Measurements from ENCODE around the gene CLCNKB.

Gene CLCNKB

DNA sequence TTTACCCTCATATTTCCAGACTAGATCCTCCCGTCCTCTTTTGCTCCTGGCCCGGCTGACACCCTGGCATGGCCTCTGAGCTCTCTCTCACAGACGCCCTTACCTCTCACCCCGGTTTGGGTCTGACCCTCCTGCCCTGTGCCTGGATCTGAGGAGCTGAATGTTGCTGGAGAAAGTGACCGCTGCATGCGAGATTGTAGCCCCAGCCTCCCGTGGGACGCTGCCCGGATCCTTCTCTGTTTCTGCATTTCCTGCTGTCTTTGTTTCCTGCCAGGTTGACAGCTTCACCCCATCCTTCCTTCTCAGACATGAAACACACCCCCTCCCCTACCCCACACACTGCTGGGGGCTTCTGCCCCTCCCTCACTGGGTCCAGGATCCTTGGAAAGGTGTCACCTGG, 20.3 kb downstream of the CLCNKB start:
- ATAC-seq = no peak
- TF ChIP-seq TOX (CRISPR knock-in tag; IDR thresholded peaks at IDR 0.05; ENCODE audit: borderline replicate concordance) = no peak
- TF ChIP-seq ZFP30 (CRISPR knock-in tag; IDR thresholded peaks at IDR 0.05) = no peak
- TF ChIP-seq, protein P1, sequence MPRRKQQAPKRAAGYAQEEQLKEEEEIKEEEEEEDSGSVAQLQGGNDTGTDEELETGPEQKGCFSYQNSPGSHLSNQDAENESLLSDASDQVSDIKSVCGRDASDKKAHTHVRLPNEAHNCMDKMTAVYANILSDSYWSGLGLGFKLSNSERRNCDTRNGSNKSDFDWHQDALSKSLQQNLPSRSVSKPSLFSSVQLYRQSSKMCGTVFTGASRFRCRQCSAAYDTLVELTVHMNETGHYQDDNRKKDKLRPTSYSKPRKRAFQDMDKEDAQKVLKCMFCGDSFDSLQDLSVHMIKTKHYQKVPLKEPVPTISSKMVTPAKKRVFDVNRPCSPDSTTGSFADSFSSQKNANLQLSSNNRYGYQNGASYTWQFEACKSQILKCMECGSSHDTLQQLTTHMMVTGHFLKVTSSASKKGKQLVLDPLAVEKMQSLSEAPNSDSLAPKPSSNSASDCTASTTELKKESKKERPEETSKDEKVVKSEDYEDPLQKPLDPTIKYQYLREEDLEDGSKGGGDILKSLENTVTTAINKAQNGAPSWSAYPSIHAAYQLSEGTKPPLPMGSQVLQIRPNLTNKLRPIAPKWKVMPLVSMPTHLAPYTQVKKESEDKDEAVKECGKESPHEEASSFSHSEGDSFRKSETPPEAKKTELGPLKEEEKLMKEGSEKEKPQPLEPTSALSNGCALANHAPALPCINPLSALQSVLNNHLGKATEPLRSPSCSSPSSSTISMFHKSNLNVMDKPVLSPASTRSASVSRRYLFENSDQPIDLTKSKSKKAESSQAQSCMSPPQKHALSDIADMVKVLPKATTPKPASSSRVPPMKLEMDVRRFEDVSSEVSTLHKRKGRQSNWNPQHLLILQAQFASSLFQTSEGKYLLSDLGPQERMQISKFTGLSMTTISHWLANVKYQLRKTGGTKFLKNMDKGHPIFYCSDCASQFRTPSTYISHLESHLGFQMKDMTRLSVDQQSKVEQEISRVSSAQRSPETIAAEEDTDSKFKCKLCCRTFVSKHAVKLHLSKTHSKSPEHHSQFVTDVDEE (CRISPR knock-in tag; IDR thresholded peaks at IDR 0.05) = no peak
- no peak for TF ChIP-seq TCF4 (CRISPR knock-in tag; IDR thresholded peaks at IDR 0.05; ENCODE audit: borderline replicate concordance)
- TF ChIP-seq, protein P2, sequence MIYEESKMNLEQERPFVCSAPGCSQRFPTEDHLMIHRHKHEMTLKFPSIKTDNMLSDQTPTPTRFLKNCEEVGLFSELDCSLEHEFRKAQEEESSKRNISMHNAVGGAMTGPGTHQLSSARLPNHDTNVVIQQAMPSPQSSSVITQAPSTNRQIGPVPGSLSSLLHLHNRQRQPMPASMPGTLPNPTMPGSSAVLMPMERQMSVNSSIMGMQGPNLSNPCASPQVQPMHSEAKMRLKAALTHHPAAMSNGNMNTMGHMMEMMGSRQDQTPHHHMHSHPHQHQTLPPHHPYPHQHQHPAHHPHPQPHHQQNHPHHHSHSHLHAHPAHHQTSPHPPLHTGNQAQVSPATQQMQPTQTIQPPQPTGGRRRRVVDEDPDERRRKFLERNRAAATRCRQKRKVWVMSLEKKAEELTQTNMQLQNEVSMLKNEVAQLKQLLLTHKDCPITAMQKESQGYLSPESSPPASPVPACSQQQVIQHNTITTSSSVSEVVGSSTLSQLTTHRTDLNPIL (CRISPR knock-in tag; IDR thresholded peaks at IDR 0.05; ENCODE audit: low read depth) = no peak
- TF ChIP-seq CSDC2 (CRISPR knock-in tag; IDR thresholded peaks at IDR 0.05) = no peak
- no peak for TF ChIP-seq SNAI2 (CRISPR knock-in tag; IDR thresholded peaks at IDR 0.05)
- TF ChIP-seq ZFP3 (CRISPR knock-in tag; IDR thresholded peaks at IDR 0.05) = no peak
- TF ChIP-seq BACH2 (CRISPR knock-in tag; IDR thresholded peaks at IDR 0.05; ENCODE audit: borderline replicate concordance) = no peak
- TF ChIP-seq PATZ1 (CRISPR knock-in tag; IDR thresholded peaks at IDR 0.05; ENCODE audit: borderline replicate concordance) = no peak
- TF ChIP-seq ISL1 (CRISPR knock-in tag; IDR thresholded peaks at IDR 0.05) = no peak
- TF ChIP-seq RARB (CRISPR knock-in tag; IDR thresholded peaks at IDR 0.05) = no peak
- no peak for TF ChIP-seq ARNTL (CRISPR knock-in tag; IDR thresholded peaks at IDR 0.05; ENCODE audit: borderline replicate concordance, low read depth)
- no peak for TF ChIP-seq ZC3H10 (CRISPR knock-in tag; IDR thresholded peaks at IDR 0.05)

- no peak for ATAC-seq
- no peak for TF ChIP-seq RARB (CRISPR knock-in tag; IDR thresholded peaks at IDR 0.05)
Measured at GRCh38 chr1:16064536-16065268, 21.1 kb downstream of the CLCNKB start.

DNA sequence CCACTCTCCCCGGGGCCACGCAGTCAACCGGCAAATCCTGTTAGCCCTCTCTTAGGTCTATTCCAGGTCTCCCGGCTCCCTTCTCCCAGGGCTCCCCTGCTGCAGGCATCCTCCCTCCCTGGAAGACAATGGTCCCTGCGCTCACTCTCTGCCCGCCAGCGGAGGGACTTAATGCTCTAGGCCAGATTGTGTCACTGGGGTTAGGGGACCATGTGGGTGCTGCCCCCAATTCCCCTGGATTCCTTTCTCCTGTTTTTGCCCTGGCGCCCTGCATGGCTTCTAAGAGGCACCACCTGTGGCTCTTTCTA, 21.6 kb downstream of the CLCNKB start:
- ATAC-seq = no peak
- TF ChIP-seq ARNTL (CRISPR knock-in tag; IDR thresholded peaks at IDR 0.05; ENCODE audit: borderline replicate concordance, low read depth) (no peak), GLIS3 (CRISPR knock-in tag; IDR thresholded peaks at IDR 0.05) (no peak)

- no peak for ATAC-seq
- TF ChIP-seq GLIS3 (CRISPR knock-in tag; IDR thresholded peaks at IDR 0.05) = no peak
- TF ChIP-seq OSR1 (CRISPR knock-in tag; IDR thresholded peaks at IDR 0.05) = no peak
- no peak for TF ChIP-seq TOX (CRISPR knock-in tag; IDR thresholded peaks at IDR 0.05; ENCODE audit: borderline replicate concordance)
- TF ChIP-seq ZFP3 (CRISPR knock-in tag; IDR thresholded peaks at IDR 0.05) = no peak
- no peak for TF ChIP-seq ISL1 (CRISPR knock-in tag; IDR thresholded peaks at IDR 0.05)
- TF ChIP-seq PPARA (CRISPR knock-in tag; IDR thresholded peaks at IDR 0.05; ENCODE audit: borderline replicate concordance) = no peak
- TF ChIP-seq ZNF70 (CRISPR knock-in tag; IDR thresholded peaks at IDR 0.05) = no peak
- no peak for TF ChIP-seq ARNTL (CRISPR knock-in tag; IDR thresholded peaks at IDR 0.05; ENCODE audit: borderline replicate concordance, low read depth)
- no peak for TF ChIP-seq ZNF565 (CRISPR knock-in tag; conservative IDR thresholded peaks at IDR 0.05; ENCODE audit: low read depth)
- TF ChIP-seq ESRRG (CRISPR knock-in tag; IDR thresholded peaks at IDR 0.05) = no peak
- TF ChIP-seq ZFP30 (CRISPR knock-in tag; IDR thresholded peaks at IDR 0.05) = no peak
- TF ChIP-seq ZNF8 (CRISPR knock-in tag; IDR thresholded peaks at IDR 0.05) = no peak
- TF ChIP-seq ZC3H10 (CRISPR knock-in tag; IDR thresholded peaks at IDR 0.05) = no peak
- no peak for TF ChIP-seq TCF4 (CRISPR knock-in tag; IDR thresholded peaks at IDR 0.05; ENCODE audit: borderline replicate concordance)
- TF ChIP-seq PATZ1 (CRISPR knock-in tag; IDR thresholded peaks at IDR 0.05; ENCODE audit: borderline replicate concordance) = no peak
- TF ChIP-seq CSDC2 (CRISPR knock-in tag; IDR thresholded peaks at IDR 0.05) = no peak
- TF ChIP-seq, protein P3, sequence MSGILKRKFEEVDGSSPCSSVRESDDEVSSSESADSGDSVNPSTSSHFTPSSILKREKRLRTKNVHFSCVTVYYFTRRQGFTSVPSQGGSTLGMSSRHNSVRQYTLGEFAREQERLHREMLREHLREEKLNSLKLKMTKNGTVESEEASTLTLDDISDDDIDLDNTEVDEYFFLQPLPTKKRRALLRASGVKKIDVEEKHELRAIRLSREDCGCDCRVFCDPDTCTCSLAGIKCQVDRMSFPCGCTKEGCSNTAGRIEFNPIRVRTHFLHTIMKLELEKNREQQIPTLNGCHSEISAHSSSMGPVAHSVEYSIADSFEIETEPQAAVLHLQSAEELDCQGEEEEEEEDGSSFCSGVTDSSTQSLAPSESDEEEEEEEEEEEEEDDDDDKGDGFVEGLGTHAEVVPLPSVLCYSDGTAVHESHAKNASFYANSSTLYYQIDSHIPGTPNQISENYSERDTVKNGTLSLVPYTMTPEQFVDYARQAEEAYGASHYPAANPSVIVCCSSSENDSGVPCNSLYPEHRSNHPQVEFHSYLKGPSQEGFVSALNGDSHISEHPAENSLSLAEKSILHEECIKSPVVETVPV (CRISPR knock-in tag; IDR thresholded peaks at IDR 0.05) = no peak
Measured at GRCh38 chr1:16066245-16066644, 22.7 kb downstream of the CLCNKB start.
